T47D (cell line): ENCODE results near the gene MAGIX.

Source experiments
- DNase-seq, 2 experiments: peaks; one replicate each; pipeline versions ENCODE4 v3.0.0 to v3.0.0-alpha.2; 2011 to 2012; ENCODE audit warnings: low read depth in 1 of 2, low spot score in 1 of 2
- JUND ChIP-seq: IDR thresholded peaks from 2 replicates; pipeline ENCODE4 v1.6.1; 2012; ENCODE audit warnings: low read depth
- in situ Hi-C: cut with HindIII; loops from 2 replicates; pipeline ENCODE4 v1.10.0; 2016; ENCODE audit warnings: low sequenced_read_pairs, low pct_unique_long_range_greater_than_20kb

Gene MAGIX

DNA sequence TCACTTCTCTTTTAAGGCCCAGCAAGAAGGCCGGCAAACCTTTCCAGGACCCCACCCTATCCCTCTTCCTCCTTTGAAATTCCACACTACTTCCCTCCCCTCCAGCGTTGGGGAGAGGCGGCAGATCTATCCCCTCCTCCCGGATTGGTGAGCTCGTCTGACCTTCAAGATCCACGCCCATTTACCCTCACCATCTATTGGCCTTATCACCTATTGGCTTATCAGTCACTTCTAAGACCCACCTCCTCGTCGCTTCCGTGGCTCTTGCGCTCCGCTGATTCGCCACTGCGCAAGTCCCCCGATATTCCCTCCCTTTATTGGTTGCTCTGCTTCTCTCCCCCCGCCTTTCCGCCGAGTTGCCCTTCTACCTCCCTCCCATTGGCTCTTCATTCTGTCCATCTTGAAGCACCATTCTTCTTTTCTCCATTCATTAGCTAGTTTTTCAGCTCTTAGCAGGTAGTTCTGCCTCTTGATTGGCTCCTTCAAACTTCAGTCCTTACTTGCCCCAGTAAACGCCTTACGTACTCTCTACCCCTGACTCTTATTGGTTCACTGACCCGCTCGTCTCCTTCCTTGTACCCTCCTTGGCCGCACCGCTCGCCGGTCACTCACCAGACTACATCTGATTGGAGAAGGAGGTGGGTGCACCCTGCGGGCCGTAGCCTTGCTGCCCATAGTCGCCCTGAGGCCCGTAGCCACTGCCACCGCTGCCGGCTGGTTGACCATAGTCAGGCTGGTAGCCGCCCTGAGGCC lies 28.4 kb downstream of the MAGIX start:
- peak; percentile 86 to 99 for DNase-seq
- in situ Hi-C loops = no loop called here
- no peak for TF ChIP-seq JUND

GRCh38 chrX:49191574-49192011 lies 29.0 kb downstream of the MAGIX start:
- no peak for DNase-seq
- no peak for TF ChIP-seq JUND
- in situ Hi-C loops = no loop called here

GRCh38 chrX:49192722-49193328 lies 30.3 kb downstream of the MAGIX start:
- in situ Hi-C loops = no loop called here
- no peak for TF ChIP-seq JUND

DNA sequence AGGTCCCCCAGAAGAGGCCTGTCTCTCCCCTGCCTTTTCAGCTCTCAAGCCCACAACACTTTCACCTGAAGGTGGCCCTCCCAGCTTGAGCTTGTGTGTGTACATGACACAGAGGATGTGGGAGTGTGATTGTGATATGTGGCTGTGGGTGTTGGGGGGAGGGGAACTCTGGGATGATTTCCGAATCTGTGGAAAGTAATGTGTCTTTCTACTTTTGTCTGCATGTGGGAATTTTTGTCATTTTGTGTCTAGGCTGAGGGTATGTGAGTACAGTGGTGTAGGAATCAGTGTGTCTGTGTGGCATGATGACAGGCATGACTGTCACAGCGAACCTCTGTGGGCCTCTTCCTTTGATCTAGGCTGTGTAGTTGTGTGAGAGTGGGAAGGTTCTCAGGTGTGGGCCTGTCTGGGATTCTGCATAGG lies 31.0 kb downstream of the MAGIX start:
- in situ Hi-C loops = no loop called here
- TF ChIP-seq JUND = no peak

More at GRCh38 chrX:49192722-49193328, 30.3 kb downstream of the MAGIX start:
- DNase-seq = peak in 1 of 2 experiments; percentile 55

DNA sequence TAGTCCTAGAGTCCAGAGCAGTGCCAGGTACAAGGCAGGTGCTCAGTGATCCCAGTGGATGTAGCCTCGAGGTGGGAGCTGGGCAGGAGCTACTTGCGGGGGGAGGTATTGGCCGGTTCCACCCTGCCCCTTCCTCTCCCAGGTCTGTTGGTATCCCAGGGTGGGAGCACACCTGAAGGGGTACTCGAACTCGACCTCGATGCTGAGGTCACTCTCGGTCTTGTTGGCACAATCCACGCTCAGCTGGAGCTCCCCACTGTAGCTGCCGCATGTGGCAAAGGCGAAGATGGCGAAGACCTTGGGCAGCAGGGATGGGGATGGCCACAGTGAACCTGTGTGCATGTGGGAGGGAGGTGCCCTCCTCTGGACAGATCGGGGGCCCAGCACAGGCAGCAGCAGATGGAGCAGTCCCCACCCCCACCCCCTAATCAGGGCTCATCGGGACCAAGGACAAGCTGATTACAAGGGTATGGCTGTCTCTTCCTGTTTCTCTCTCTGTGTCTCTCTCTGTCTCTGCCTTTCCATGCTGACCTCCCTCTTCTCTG lies 35.1 kb downstream of the MAGIX start:
- no peak for TF ChIP-seq JUND
- no peak for DNase-seq
- in situ Hi-C loops = no loop called here

More for the DNA sequence above, 31.0 kb downstream of the MAGIX start:
- no peak for DNase-seq

DNA sequence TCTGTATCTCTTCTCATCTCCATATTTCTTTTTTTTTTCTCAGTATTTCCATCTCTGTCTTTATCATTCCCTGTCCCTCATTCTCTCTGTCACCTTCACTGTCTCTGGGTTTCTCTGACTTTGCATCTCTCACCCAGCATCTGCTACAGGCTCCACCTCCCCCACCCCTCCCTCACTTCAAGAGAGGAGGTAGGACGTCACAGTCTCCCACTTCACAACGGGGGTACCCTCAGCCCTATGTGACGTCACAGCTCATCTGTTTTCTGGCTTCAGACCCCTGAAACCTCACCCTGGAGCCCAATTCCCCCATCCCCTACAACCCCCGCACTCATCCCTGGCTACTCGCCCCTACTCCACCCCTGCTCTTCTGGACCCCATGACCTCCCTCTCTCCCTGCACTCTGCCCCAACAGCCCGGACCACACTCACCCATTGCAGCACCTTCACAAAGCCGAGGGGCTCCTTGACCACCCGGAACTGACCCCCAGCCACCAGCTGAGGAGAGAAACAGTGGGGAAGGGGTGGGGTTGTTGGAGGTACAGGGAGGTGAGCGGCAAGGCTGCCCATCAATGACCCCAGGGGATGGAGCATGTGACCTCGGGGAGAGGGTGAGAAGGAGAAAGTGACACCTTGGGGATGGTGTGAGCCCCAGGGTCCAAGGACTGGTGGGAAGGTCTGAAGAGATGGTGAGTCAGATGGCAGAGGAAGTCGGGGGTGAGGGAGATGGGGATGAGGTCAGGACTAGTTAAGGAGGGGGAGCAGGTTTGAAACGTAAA lies 36.2 kb downstream of the MAGIX start:
- TF ChIP-seq JUND = no peak
- in situ Hi-C loops = no loop called here
- DNase-seq = no peak

- no peak for DNase-seq
- no peak for TF ChIP-seq JUND
These were observed 36.7 kb downstream of the MAGIX start for GRCh38 chrX:49199315-49199595.

DNA sequence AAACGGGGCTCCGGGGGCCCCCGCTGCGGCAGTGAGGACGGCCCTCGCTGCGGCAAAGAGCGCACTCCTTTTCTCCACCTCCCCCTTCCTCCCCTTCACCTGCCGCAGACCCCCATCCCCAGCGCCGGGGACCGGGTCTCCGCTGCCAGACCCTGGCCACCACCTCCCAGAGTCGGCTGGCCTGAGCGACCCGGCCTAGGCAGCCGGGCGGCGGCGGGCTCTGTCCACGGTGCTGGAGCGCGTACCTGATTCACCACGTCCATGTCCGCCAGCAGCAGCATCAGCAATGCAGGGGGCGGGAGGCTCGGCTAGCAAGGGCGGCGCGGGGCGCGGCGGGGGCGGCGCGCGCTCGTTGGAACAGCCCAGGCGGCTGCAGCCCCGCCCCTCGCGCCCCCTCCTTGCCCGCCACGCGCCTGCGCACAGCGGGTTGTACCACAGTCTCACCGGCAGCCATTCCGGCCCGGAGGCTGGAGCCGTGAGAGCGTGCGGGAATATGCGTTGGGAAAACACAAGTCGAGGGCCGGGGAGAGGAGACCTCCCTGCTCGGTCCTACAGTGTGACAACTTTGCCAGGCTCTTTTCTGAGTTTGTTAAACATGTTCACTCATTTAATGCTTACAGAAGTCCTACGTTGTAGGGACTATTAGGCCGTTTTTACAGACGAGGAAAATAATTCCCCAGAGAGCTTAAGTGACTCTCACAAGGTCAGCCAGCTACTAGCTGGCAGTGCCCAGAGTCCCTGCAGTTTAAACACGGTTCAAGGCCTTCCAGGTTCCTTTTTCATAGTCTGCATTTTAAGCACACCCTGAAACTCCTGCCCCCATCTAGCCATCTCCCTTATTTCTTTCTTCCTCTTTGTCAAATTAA lies 37.6 kb downstream of the MAGIX start, which contains the start of gene SYP:
Gene SYP, minus strand, starts transcription at position 288 of the 866 bp plus-strand sequence. Its CDS starts 7 bp downstream, at position 281.
- DNase-seq = peak; percentile 81 to 93
- TF ChIP-seq JUND = no peak
- in situ Hi-C loops = no loop called here

More at GRCh38 chrX:49199315-49199595, 36.7 kb downstream of the MAGIX start:
- in situ Hi-C loops = no loop called here

DNA sequence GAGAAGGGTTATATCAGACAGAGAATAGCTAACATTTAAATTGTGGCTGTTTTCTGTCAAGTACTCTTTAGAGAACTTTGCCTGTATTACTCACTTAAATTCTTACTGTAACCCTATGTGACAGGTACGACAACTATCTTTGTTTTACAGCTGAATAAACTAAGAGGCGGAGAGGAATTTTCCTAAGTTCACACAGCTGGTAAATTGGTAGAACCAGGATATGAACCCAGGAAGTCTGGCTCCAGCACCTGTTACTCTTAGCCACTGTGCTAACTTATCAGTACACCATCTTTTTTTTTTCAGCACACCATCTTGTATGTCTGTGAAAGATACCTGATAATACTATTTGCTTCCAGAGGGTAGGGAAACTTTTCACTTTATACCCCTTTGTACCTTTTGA lies 39.5 kb downstream of the MAGIX start:
- in situ Hi-C loops = no loop called here
- DNase-seq = peak in 1 of 2 experiments; percentile 81
- TF ChIP-seq JUND = no peak

DNA sequence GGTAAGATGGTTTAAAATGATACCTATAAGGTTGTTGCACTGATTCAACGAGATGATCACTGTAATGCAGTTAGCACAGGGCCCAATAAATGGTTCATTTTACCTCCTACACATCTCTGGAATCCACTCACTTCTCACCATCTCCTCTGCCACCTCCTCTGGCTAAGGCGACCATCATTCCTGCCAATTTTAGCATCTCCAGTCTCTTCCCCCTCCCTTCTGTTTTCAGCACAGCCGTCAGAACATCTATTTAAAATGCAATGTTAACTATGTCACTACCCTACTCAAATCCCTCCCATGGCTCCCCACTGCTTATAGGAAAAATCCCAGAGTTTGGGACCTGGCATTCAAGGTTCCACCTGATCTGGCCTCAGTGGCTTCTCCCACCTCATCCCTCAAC lies 41.0 kb downstream of the MAGIX start:
- in situ Hi-C loops = no loop called here
- no peak for TF ChIP-seq JUND
- no peak for DNase-seq

- DNase-seq = no peak
- in situ Hi-C loops = no loop called here
- TF ChIP-seq JUND = no peak
These were observed 41.5 kb downstream of the MAGIX start for GRCh38 chrX:49204017-49204416.

DNA sequence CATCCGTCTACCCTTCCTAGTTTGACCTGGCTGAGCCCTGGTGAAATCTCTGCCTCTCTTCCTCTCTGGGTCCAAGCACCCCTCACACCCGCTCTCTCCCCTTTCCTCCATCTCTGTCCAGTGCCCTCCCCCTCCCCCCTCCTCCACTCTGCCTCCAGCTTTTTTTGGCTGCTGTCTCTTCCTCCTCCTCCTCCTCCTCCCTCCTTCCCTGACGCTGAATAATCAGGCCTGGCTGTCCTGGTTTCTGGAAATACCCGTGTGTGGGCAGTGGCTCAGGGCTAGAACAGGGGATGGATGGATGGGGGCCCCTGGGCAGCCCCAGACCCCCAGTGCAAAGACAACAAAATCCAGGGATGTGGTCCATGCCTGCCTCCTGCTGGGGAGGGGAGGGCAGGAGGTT lies 42.2 kb downstream of the MAGIX start:
- in situ Hi-C loops = no loop called here
- no peak for DNase-seq
- TF ChIP-seq JUND = no peak
